OCI-M1 (cell line): Measurements from ENCODE around the gene TEKTIP1.
A peak's percentile ranks its signal among the peaks of the same experiment; 100 is the strongest.

Source experiments
- DNase-seq: peaks from one replicate; lab custom pipeline; 2025; lab: John Stamatoyannopoulos, UW

The TEKTIP1 gene

GRCh38 chr19:3537438-3538240 is 1.3 kb upstream of the TEKTIP1 start:
- DNase-seq: no peak

DNA sequence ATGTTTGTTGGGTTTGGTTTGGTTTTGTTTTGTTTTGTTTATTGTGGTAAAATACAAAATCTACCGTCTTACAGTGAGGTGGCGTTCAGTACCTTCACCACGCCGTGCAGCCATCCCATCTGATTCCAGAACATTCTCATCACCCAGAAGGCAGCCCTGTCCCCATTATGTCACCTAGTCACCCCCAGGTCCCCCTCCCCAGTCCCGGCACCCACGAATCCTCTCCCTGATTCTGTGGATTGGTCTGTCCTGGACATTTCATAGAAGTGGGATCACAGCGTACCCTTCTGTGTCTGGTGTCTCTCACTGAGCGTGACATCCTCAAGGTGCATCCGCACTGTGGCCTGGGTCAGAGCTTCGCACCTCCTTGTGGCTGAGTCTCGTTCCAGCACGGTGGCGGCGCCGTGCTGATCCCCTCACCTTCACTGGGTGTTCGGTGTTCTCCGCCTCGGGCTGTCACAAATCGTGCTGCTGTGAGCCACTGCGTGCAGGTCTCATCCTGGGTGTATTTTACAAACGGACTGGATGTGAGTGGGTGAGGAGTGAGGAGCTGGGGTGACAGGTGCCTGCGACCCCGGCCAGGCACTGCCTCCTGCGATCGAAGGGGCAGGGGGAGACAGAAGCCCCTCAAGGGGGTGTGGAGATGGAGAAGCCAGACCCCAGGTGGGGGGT is 580 bp upstream of the TEKTIP1 start:
- no peak for DNase-seq

- no peak for DNase-seq
Measured at GRCh38 chr19:3539756-3540118, 763 bp downstream of the TEKTIP1 start.

DNA sequence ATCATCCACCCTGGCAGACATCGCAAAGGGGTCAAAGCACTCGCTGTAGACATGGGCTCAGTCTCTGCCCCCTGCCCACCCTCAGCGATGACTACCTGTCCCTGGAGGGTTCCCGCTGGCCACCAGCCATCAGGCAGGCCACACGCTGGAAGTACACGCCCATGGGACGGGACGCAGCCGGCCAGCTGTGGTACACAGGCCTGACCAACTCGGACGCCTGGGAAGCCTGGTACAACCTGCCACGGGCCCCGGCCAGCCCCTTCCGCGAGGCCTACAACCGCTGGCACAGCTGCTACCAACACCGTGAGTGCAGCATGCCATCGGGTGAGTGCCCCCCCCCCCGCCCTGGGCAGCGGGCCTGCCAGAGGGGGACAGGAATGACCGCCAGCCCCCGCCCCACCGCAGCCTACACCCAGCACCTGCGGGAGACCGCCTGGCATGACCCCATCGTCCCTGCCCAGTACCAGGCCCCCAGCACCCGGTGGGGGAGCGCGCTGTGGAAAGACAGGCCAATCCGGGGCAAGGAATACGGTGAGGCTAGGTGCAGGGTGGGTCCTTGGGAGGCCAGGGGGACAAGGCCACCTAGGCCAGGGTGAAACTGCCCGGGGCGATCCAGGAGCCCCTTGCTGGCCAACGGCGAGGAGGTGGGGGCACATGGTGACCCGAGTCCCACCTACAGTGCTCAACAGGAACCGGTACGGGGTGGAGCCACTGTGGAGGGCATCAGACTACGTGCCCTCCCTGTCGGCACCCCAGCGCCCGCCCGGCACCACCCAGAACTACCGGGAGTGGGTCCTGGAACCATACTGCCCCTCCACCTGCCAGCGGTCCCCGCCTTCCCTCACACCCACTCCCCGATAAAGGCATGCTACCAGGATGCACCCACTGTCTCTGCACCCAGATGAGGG is 4.4 kb downstream of the TEKTIP1 start:
- DNase-seq: no peak

DNA sequence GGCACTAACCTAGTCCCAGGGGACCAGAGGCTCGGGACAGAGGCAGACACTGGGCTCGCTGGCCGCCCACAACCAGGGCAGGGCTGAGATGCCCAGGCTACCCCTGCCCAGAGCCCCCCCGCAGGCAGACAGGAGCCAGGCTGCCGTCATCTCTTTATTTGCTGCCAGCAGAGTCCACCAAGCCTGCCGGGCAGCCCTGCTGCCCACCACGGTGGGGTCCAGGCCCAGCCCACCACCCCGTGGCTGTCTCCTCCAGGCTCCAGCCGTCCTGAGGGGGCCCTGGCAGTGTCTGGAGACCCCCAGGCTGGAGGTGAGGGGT is 5.0 kb downstream of the TEKTIP1 start:
- DNase-seq: no peak

DNA sequence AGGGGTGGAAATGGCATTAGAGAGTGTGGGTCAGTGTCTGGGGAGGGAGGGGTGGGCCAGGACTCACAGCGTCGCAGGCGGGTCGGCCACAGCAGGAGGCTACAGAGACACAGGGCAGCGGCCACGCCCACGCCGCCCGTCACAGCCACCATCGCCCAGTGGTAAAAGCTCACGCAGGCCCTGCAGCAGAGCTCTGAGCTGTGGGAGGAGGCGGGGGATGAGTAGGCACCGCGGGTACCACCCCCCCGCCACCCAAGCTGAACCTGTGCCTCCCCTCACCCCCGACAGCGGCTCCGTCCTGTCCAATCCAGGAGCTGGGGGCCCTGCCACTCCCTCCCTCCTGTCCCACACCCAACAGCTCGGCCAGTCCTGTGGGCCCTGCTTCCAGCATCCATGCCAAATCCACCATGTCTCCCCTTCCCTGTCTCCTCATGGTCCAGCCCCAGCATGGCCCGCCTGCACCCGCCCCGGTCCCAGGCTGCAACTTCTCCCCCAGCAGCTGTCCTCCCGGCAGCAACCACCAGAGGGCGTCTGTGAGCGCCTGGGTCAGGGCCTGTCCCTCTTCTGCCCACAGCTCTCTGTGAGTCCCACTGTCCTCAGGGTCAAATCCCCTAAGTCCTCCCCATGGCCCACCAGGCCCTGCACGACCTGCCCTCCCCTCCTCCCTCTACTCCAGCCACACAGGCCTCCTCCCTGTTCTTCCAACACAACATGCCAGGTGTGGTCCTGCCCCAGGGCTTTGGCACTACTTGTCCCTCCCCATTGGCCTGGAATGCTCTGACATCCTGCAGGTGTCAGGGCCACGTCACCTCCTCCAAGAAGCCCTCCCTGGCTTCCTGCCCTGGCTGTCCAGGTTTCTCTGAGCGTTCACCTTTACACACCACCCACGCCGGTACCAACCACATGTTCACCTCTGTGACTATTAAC is 6.0 kb downstream of the TEKTIP1 start:
- DNase-seq: peak; percentile 72

- DNase-seq: no peak
Measured at GRCh38 chr19:3545669-3546034, 6.7 kb downstream of the TEKTIP1 start.

DNA sequence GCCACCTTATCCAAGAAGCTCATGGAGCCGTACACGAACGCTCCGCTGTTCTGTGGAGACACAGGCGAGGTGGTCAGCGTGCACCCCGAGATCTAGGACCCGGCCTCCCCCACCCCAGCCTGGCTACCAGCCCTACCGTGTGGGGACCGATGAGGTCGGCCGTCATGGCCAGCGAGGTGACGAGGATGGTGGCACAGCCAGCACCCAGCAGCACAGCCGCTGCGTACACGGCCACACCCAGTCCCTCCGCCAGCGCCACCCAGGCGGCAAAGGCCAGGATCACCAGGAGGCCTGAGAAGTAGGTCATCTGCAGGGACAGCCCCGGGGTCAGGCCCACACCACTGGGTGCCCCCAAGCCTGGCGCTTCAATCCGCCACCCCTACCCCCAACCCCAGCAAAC is 7.1 kb downstream of the TEKTIP1 start:
- no peak for DNase-seq

DNA sequence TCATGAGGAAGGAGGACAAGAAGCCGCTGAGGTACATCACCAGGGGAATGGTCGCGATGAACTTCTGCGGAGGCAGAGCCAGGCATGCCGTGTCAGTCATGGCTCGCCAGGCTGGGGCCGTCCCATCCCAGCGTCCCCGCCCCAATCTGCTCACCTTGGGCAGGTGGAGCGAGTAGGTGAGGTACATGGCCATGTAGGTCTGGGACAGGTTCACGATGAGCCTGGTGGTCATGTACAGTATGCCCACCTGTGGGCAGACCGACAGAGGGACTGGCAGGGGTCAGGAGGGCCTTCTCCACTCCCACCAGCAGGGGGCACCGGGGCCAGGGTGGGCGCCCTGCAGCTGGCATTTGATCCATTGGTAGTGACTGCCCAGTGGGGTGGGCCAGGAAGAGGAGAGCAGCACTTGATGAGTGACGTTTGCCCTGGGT is 8.3 kb downstream of the TEKTIP1 start:
- no peak for DNase-seq

GRCh38 chr19:3547767-3548282 is 8.9 kb downstream of the TEKTIP1 start:
- no peak for DNase-seq

GRCh38 chr19:3548606-3549005 is 9.6 kb downstream of the TEKTIP1 start:
- DNase-seq: no peak

DNA sequence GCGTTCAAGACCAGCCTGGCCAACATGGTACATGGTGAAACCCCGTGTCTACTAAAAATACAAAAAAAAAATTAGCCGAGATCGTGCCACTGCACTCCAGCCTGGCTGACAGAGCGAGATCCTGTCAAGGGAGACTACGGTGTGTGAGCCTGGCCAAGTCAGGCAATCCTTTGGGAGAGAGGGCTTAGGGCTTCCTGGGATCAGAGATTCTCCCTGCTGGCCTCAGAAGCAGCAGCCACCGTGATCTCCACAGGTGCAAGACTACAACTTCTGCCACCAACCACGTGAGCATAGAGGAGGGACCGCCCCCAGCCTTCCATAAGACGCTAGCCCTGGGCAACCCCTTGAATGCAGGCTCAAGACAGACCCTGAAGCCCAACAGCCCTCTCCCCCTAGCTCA is 10.8 kb downstream of the TEKTIP1 start:
- no peak for DNase-seq

- no peak for DNase-seq
Measured at GRCh38 chr19:3550947-3551791, 12.2 kb downstream of the TEKTIP1 start.

- no peak for DNase-seq
Measured at GRCh38 chr19:3551792-3552095, 12.8 kb downstream of the TEKTIP1 start.

GRCh38 chr19:3554254-3555083 is 15.5 kb downstream of the TEKTIP1 start:
- DNase-seq: no peak

DNA sequence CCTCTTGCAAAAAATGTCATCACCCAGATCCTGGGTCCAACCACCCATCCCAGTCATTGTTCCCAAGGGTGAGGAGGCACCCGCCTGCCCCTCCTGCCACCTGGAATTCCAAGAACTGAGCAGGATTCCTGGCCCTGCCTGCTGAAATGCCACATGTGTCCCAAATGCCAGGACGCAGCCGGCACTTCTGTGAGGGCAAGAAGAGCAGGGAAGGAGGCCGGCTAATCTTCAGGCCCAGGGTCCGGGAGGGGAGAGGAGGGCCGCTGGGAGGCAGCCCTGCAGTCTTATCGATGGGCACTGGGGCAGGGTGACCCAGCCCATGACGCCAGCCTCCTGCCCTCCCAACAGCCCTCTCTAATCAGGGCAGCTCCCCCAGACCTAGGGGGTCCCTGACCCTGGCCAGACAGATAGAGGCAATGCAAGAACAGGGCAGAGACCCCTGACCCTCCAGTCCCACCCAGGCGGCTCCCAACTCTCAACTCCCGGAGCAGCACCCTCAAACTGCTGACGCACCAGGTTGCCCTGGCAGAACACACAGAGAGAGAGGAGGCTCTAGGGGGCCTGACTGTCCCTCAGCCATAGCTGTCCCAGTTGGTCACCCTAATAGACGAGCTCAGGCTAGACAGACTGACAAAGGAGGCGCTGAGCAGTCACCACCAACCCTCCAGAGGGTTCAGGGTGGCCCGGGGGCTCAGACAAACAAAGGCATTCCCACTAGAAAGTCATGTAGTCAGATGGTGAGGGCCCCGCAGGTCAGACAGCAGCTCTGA is 16.9 kb downstream of the TEKTIP1 start:
- no peak for DNase-seq

DNA sequence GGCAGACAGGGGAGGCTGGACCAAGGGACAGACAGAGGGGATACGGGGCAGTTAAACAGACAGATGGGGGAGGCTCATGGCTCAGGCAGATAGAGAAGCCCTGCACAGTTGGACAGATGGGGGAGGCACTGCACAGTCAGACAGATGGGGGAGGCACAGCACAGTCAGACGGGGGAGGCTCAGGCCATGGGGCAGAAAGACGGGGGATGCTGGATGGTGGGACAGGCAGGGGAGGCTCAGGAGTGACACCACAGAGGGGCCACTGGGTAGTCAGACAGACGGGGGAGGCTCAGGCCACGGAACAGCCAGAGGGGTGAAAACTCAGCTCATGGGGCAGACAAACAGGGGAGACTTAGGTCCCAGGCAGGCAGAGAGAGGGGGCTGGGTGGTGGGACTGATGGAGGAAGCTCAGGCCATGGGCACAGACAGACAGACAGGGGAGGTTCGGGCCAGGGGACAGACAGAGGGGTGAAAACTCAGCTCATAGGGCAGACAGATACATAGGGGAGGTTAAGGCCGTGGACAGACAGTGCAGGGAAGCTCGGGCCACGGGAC is 17.5 kb downstream of the TEKTIP1 start:
- DNase-seq: peak; percentile 22

GRCh38 chr19:3556978-3557460 is 18.0 kb downstream of the TEKTIP1 start:
- peak; percentile 31 for DNase-seq
